Uterus (tissue), 2 donors: ENCODE results near the gene HPSE2.

ENCODE experiments used
- CTCF ChIP-seq, 4 experiments: fragments of 200-600 bp in 2 of 4; fragments of 450-650 bp in 2 of 4; sonication (generic) in 2 of 4; IDR thresholded peaks; one replicate each; pipeline ENCODE4 v1.5.1; 2016 to 2019; ENCODE audit warnings: antibody characterized with exemption in 4 of 4, mild to moderate bottlenecking in 2 of 4, moderate library complexity in 1 of 4
- POLR2A ChIP-seq, 2 donors: fragments of 450-650 bp; IDR thresholded peaks; one replicate each; pipeline ENCODE4 v1.6.1; 2016; ENCODE audit warnings: antibody characterized with exemption in 2 of 2, mild to moderate bottlenecking in 1 of 2, moderate library complexity in 1 of 2

- no peak for TF ChIP-seq CTCF (IDR thresholded peaks at IDR 0.05)
- TF ChIP-seq POLR2A (IDR thresholded peaks at IDR 0.05), result no peak
These were observed 559.8 kb downstream of the HPSE2 start for GRCh38 chr10:98675902-98676301.
